Gastrocnemius medialis (tissue), 4 donors: ENCODE measurements around the gene DUT.

Experiments
- CTCF ChIP-seq, 5 experiments: fragments of 450-650 bp in 3 of 5; fragments of 200-600 bp in 2 of 5; sonication (generic) in 2 of 5; IDR thresholded peaks in 4 of 5; conservative IDR thresholded peaks in 1 of 5; 1 replicate in 4 of 5; 2 replicates in 1 of 5; pipeline ENCODE4 v1.5.1; 2016 to 2019; ENCODE audit warnings: antibody characterized with exemption in 5 of 5, mild to moderate bottlenecking in 3 of 5, moderate library complexity in 3 of 5
- POLR2A ChIP-seq, 2 donors: fragments of 450-650 bp; IDR thresholded peaks; one replicate each; pipeline ENCODE4 v1.6.1; 2017; ENCODE audit warnings: antibody characterized with exemption in 2 of 2, mild to moderate bottlenecking in 2 of 2, moderate library complexity in 2 of 2

- TF ChIP-seq CTCF (IDR thresholded peaks at IDR 0.05 in 4 of 5, conservative IDR thresholded peaks at IDR 0.05 in 1 of 5) (no peak), POLR2A (IDR thresholded peaks at IDR 0.05) (no peak)
Observed at GRCh38 chr15:48374472-48374871, 43.2 kb downstream of the DUT start.
